ENCODE data around the gene JAZF1. TPM values are rescaled to one million over a fixed set of nuclear protein-coding genes. Genes with fewer than 3 reads are reported as not detected.

Gene JAZF1
- total and polyA plus RNA-seq, 2 of the 8 experiments (the other 6 are each of a cell fraction or from before 2014, with no cell fraction given): 2.6 to 21.8 TPM

- Histone ChIP-seq H3K27ac (ENCODE audit: low read depth, low read length) (no peak overlapping the region), H4K20me1 (replicated peaks in 1 of 2; ENCODE audit: control insufficient read depth in 1 of 2, insufficient read depth in 2 of 2, low read length in 2 of 2) (peaks cover 0 to 2% of the 10 kb centered on the region in 2 experiments), H3K14ac (ENCODE audit: insufficient read length) (no peak overlapping the region), H4K91ac (replicated peaks; ENCODE audit: insufficient read length, low read length) (no peak overlapping the region), H2BK12ac (ENCODE audit: low read depth, low read length) (no peak overlapping the region), H3K4me2 (ENCODE audit: insufficient read depth in 1 of 2, low read depth in 2 of 2, low read length in 2 of 2) (no peak overlapping the region), H3K36me3 (ENCODE audit: control insufficient read depth in 2 of 4, insufficient read depth in 4 of 4, low read length in 3 of 4) (no peaks in the 10 kb centered on the region), H2BK5ac (ENCODE audit: low read depth, low read length) (no peak overlapping the region), H2AK5ac (ENCODE audit: low read depth, low read length) (no peak overlapping the region), H2AFZ (ENCODE audit: low read length) (no peak overlapping the region), H3K79me1 (ENCODE audit: low read depth, low read length) (no peaks in the 10 kb centered on the region), H3K4me3 (ENCODE audit: extremely low read depth in 1 of 4, insufficient read depth in 2 of 4, low read depth in 3 of 4, low read length in 4 of 4) (no peak overlapping the region), H3K79me2 (ENCODE audit: control insufficient read depth in 1 of 2, insufficient read depth in 2 of 2, low read length in 2 of 2) (no peaks in the 10 kb centered on the region), H2BK20ac (ENCODE audit: low read length) (no peak overlapping the region), H3K18ac (ENCODE audit: extremely low read depth, low read length) (no peak overlapping the region; the same call in 1 of the 2 replicates), H3K23me2 (ENCODE audit: low read depth, low read length) (no peaks in the 10 kb centered on the region), H3K27me3 (replicated peaks in 1 of 4; ENCODE audit: control insufficient read depth in 3 of 4, extremely low read depth in 1 of 4, insufficient read depth in 3 of 4, low read length in 3 of 4) (no peaks in the 10 kb centered on the region), H3K9ac (replicated peaks in 1 of 4; ENCODE audit: extremely low read depth in 1 of 4, low read depth in 3 of 4, low read length in 3 of 4) (no peak overlapping the region), H3K56ac (replicated peaks; ENCODE audit: insufficient read length, low read depth, low read length) (no peak overlapping the region), H2BK120ac (replicated peaks; ENCODE audit: low read depth, low read length) (no peak overlapping the region), H3K4me1 (replicated peaks in 1 of 4; ENCODE audit: control insufficient read depth in 3 of 4, insufficient read depth in 4 of 4, low read length in 3 of 4) (no peaks in the 10 kb centered on the region), H3K23ac (ENCODE audit: insufficient read length) (no peak overlapping the region), H3K4ac (replicated peaks; ENCODE audit: insufficient read length, low read depth, low read length) (no peak overlapping the region), H4K8ac (ENCODE audit: extremely low read depth, insufficient read depth, low read length) (no peak overlapping the region), H2BK15ac (ENCODE audit: low read length) (no peak overlapping the region), H4K5ac (ENCODE audit: insufficient read length, low read depth, low read length) (no peak overlapping the region), H3K9me3 (ENCODE audit: insufficient read depth in 2 of 2, low read depth in 1 of 2, low read length in 1 of 2) (no peaks in the 10 kb centered on the region; a peak in 1 of 4 replicates)
- no peak for FAIRE-seq
- WGBS, 2 experiments (ENCODE audit: extremely low coverage in 1 of 2, insufficient coverage in 1 of 2, insufficient read length in 1 of 2, insufficient replicate concordance in 2 of 2, low coverage in 1 of 2, low lambda C conversion rate in 2 of 2, missing lambda C conversion rate in 1 of 2): 83% methylated on average over 6 of the region's 6 CpGs; no CpG with 5 or more reads in 1 of the 2 experiments
- TF ChIP-seq NANOG (IDR thresholded peaks at IDR 0.05; ENCODE audit: insufficient read depth, low read depth, low read length, poor library complexity, severe bottlenecking) (no peak), EZH2 (IDR thresholded peaks at IDR 0.05; ENCODE audit: low read depth, low read length, severe bottlenecking) (no peak), SIN3A (conservative IDR thresholded peaks at IDR 0.05 in 1 of 2, IDR thresholded peaks at IDR 0.05 in 1 of 2; ENCODE audit: low read depth in 1 of 2, low read length in 2 of 2) (no peak), ZNF274 (IDR thresholded peaks at IDR 0.05; ENCODE audit: borderline replicate concordance, extremely low read depth, low read length) (no peak), SAP30 (IDR thresholded peaks at IDR 0.05; ENCODE audit: insufficient read depth, insufficient replicate concordance, low read length) (no peak), ATF2 (IDR thresholded peaks at IDR 0.05; ENCODE audit: low read length) (no peak), RAD21 (IDR thresholded peaks at IDR 0.05 in 1 of 2, conservative IDR thresholded peaks at IDR 0.05 in 1 of 2; ENCODE audit: low read depth in 2 of 2, low read length in 2 of 2) (no peak), KDM1A (IDR thresholded peaks at IDR 0.05; ENCODE audit: borderline replicate concordance, low read length) (no peak), BCL11A (IDR thresholded peaks at IDR 0.05; ENCODE audit: low read depth in 2 of 2, low read length in 2 of 2) (no peak), JUND (IDR thresholded peaks at IDR 0.05; ENCODE audit: low read length) (no peak), POLR2A (IDR thresholded peaks at IDR 0.05; ENCODE audit: control extremely low read depth in 1 of 2, low read depth in 2 of 2, low read length in 2 of 2) (no peak), CBX5 (IDR thresholded peaks at IDR 0.05; ENCODE audit: low read depth, low read length) (no peak)
- CTCF ChIA-PET (ENCODE audit: partially characterized antibody): interaction anchor here (0.6 to 1.8 kb wide), 5 partner anchors 37 to 172 kb away, joined by 3 to 4 read pairs (median 3); no protein-coding TSS in a partner anchor
- no peak for DNase-seq (ENCODE audit: low read depth in 1 of 2, low spot score in 2 of 2)
- POLR2A ChIA-PET (ENCODE audit: partially characterized antibody): no interaction called here
Observed at GRCh38 chr7:27860800-27861199, 319.8 kb downstream of the JAZF1 start.

Data from H1 (cell line).